NCI-H1092 (cell line): Measurements from ENCODE around the gene ULK2.
"Not testable (repeated sequence)": the region's sequence is repeated elsewhere in the genome, so short reads cannot be mapped to it uniquely, and the experiment has no call there.

Experiments used
- DNase-seq: peaks from one replicate; lab custom pipeline; 2025; lab: John Stamatoyannopoulos, UW

ULK2 gene

GRCh38 chr17:19865021-19865420 is 2.7 kb downstream of the ULK2 start:
- DNase-seq = no peak

- DNase-seq = not testable (repeated sequence)
Measured at GRCh38 chr17:19860647-19861177, 7.0 kb downstream of the ULK2 start.

GRCh38 chr17:19857640-19858039 is 10.1 kb downstream of the ULK2 start:
- DNase-seq = no peak

DNA sequence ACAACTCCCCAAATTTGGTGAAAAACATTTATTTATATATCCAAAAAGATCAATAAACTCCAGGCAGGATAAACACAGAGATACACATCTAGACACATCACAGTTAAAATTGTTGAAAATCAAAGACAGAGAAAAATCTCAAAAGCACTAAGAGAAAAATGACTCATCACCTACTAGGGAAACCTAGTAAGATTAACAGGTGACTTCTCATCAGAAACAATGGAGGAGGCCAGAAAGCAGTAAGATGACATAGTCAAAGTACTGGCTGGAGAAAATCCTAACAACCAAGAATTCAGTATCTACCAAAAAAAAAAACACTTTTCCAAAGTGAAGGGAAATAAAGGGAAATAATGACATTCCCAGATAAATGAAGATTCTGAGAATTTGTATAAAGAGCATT is 33.8 kb downstream of the ULK2 start:
- DNase-seq = no peak

DNA sequence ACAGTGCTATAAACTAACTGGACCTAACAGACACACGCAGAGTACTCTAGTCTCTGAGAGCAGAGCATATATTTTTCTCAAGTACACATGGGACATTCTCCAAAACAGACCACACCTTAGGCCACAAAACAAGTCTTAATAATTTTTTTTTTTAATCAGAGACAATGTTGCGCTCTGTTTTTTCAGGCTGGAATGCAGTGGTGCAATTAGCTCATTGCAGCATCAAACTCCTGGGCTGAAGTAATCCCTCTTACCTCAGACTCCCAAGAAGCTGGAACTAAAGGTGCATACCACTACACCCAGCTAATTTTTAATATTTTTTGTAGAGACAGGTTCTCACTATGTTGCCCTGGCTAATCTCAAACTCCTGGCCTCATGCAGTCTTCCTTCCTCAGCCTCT is 37.7 kb downstream of the ULK2 start:
- DNase-seq = no peak

DNA sequence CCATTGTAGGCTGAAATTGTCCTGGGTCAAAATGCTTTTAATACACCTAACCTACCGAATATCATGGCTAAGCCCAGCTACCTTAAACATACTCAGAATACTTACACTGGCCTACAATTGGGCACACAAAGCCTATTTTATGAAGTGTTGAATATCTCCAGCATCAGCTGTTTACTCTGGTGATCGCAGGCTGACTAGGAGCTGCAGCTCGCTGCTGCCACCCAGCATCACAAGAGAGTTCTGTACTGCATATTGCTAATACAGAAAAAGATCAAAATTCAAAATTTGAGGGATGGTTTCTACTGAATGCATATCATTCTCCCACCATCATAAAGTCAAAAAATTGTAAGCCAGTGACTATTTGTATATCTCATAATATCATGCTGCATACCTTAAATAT is 55.3 kb downstream of the ULK2 start:
- DNase-seq = no peak

- no peak for DNase-seq
Measured at GRCh38 chr17:19805006-19805405, 62.7 kb downstream of the ULK2 start.

- no peak for DNase-seq
Measured at GRCh38 chr17:19800571-19800970, 67.2 kb downstream of the ULK2 start.

- DNase-seq = no peak
Measured at GRCh38 chr17:19799796-19800195, 67.9 kb downstream of the ULK2 start.

DNA sequence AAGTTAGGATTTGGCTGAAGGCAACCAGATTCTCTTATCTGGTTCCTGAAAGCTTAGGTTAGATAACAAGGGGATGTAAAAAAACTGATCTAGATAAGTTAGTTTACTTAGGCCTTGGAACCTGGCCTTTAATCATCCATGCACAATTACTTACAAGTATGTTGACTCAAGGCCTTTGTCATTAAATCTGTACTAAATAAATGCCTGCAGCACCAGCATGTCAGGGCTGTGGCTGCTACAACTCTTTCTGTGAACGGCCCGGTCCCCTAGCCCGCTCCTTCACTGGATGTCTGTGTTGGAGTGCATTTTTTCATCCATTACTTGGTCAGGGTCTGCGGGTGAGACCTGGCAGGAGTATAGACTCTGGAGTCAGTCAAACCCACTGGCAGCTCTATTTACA is 71.3 kb downstream of the ULK2 start:
- no peak for DNase-seq

DNA sequence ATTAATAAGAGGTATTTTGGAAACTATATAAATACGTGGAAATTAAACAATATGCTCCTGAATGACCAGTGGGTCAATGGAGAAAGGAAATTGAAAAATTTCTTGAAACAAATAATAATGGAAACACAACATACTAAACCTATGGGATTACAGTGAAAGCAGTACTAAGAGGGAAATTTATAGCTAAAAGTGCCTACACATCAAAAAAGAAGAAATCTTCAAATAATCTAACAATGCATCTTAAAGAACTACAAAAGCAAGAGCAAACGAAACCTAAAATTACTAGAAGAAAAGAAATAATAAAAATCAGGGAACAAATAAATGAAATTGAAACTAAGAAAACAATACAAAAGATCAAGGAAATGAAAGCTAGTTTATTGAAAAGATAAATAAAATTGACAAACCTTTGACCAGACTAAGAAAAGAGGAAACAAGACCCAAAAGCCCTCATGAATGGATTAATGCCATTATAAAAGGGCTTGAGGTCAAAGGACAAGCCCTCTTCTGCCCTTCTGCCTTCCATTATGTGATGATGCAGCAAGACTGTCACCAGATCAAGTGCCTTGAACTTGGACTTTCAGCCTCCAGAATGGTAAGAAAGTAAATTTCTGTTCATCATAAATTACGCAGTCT is 75.7 kb downstream of the ULK2 start:
- no peak for DNase-seq

- DNase-seq = no peak
Measured at GRCh38 chr17:19787733-19788357, 79.9 kb downstream of the ULK2 start.

- no peak for DNase-seq
Measured at GRCh38 chr17:19785854-19786253, 81.9 kb downstream of the ULK2 start.

DNA sequence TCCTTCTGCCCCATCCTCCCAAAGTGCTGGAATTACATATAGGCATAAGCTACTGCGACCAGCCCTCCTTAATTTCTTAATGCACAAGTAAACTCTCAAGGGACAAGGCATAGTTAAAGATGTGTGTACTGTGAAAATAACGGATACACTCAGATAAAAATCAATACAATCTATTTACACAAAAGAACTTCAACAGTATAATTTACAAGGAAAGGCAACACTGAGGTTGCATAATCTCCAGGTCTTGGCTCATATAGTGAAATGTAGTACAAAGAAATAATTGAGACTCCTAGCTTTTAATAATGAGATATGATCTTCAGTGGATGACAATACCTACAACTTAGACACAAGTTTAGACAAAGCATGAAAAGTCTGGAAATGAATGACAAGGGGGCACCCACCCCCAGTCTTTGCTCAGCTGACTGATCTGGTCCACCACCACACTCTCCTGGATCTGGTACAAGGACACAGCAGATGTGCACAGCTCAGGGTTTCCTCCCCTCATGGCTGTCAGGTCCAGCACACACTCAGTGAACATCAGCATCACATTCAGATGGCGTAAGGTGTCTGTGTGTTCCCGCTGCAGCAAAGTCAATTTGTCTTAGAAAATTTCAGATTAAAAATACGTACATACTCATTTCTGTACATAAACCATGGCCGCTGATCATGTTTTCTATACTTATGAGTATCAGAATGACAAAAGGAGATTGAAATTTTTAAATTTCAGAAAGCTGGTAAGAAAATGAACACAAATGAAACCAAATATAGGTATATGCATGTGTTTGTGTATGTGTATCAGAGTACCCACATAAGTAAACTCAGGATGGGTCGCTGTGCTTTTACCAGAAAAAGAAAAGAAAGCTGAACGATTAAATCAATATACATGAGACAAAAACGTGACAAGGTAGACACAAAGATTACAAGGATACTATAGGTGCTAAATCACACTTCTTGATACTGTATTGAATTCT is 86.0 kb downstream of the ULK2 start:
- no peak for DNase-seq

- no peak for DNase-seq
Measured at GRCh38 chr17:19780846-19781245, 86.9 kb downstream of the ULK2 start.

- no peak for DNase-seq
Measured at GRCh38 chr17:19773534-19773933, 94.2 kb downstream of the ULK2 start.

GRCh38 chr17:19771971-19772630 is 95.6 kb downstream of the ULK2 start:
- DNase-seq = no peak

GRCh38 chr17:19770985-19771735 is 96.6 kb downstream of the ULK2 start:
- DNase-seq = no peak

DNA sequence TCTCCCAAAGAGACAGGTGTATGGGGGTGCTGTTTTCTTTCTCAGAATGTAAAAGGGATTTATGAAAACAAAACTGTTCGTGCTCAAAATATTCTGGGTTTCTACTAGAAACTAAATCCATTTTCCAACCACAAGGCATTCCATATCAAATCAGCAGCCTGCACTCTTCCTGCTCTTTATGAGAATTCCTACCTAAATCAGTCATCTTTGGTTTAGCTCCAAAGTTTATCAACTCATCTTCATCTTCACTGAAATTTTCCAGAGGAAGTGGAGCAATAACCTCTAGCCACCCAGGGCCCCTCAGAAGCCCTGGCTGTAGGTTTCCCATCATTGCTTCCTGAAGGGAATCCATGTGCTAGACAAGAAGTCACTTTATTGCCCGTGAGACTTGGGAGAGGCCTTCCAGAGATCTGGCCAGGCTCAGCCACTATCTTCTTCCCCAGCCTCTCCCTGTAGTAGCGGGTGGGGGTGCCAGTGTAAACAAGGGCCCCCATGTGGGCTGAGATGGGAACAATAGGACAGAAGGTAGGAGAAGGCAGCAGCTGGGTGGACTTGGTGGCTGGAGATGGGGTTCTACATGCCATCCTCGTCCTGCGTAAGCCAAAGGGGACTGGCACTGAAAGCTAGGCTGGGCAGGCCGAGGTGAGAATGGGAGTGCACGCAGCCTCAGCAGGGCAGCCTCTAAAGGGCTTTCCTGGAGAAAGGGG is 97.6 kb downstream of the ULK2 start:
- no peak for DNase-seq

- no peak for DNase-seq
Measured at GRCh38 chr17:19768046-19768782, 99.5 kb downstream of the ULK2 start.
